Fibroblast of skin of right quadriceps (primary cell): ENCODE measurements around the gene RASGEF1B.
A peak's percentile ranks its signal among the peaks of the same experiment; 100 is the strongest.
"Not testable (repeated sequence)": the region's sequence is repeated elsewhere in the genome, so short reads cannot be mapped to it uniquely, and the experiment has no call there.

Source experiments
- DNase-seq: peaks from one replicate; pipeline ENCODE4 v3.0.0-alpha.2; 2013

The RASGEF1B gene

GRCh38 chr4:81498046-81498445 lies 26.3 kb upstream of the RASGEF1B start:
- no peak for DNase-seq

- DNase-seq = no peak
Measured at GRCh38 chr4:81495345-81495744, 23.6 kb upstream of the RASGEF1B start.

GRCh38 chr4:81494031-81494431 lies 22.3 kb upstream of the RASGEF1B start:
- no peak for DNase-seq

DNA sequence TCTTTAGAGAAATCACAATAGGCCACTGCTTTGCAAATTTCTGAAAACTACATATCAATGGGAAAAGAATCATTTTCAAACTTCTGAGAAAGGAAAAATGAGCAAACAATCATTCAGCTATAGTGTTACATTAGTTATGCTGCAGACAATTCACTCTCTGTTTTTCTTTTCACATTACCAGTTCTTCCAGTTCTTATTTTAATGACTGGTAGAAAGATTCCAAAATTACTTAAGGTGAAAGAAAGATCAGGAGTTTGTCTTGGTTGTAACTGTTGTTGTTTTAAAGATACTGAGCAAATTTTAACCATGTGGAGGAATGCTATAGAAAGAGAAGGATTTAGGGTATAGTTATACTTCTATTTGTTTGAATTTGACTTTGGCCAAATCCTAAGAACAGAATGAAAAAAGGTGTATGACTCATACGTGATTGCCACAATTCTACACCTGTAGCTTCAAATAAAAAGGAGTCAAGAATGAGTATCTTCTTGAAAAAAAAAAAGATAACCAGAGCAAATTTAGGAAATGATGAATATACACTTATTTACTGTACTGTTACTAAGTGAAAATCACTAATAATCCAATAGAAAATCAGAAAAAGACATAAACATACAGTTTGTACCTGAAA lies 21.0 kb upstream of the RASGEF1B start:
- no peak for DNase-seq

GRCh38 chr4:81491943-81492342 lies 20.2 kb upstream of the RASGEF1B start:
- DNase-seq = no peak

GRCh38 chr4:81490403-81491160 lies 18.9 kb upstream of the RASGEF1B start:
- DNase-seq = no peak

GRCh38 chr4:81486502-81486901 lies 14.8 kb upstream of the RASGEF1B start:
- DNase-seq = no peak

- no peak for DNase-seq
Measured at GRCh38 chr4:81485310-81485980, 13.7 kb upstream of the RASGEF1B start.

GRCh38 chr4:81482326-81482725 lies 10.6 kb upstream of the RASGEF1B start:
- DNase-seq = no peak

GRCh38 chr4:81481151-81481550 lies 9.4 kb upstream of the RASGEF1B start:
- DNase-seq = no peak

DNA sequence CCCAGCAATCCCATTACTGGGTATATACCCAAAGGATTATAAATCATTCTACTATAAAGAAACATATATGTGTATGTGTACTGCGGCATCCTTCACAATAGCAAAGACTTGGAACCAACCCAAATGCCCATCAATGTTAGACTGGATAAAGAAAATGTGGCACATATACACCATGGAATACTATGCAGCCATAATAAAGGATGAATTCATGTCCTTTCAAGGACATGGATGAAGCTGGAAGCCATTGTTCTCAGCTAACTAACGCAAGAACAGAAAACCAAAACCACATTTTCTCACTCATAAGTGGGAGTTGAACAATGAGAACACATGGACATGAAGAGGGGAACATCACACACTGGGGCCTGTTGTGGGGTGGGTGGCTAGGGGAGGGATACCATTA lies 7.9 kb upstream of the RASGEF1B start:
- not testable (repeated sequence) for DNase-seq

DNA sequence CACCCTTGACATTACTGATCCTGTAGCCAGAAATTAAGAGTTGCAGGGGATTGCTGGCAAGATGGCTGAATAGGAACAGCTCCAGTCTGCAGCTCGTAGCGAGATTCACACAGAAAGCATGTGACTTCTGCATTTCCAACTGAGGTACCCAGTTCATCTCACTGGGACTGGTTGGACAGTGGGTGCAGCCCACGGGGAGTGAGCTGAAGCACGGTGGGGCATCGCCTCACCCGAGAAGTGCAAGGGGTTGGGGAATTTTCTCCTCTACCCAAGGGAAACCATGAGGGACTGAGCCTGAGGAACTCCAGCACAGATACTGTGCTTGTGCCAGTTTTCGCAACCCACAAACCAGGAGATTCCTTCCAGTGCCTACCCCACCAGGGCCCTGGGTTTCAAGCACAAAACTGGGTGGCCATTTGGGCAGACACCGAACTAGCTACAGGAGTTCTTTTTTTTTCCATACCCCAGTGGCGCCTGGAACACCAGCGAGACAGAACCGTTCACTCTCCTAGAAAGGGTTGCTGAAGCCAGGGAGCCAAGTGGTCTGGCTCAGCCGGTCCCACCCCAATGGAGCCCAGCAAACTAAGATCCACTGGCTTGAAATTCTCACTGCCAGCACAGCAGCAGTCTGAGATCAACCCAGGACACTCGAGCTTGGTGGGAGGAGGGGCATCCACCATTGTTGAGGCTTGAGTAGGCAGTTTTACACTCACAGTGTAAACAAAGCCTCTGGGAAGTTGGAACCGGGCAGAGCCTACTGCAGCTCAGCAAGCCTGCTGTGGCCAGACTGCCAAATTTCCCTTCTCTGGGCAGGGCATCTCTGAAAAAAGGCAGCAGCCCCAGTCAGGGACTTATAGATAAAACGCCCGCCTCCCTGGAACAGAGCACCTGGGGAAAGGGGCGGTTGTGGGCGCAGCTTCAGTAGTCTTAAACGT lies 1.9 kb upstream of the RASGEF1B start:
- peak; percentile 7 for DNase-seq

GRCh38 chr4:81472281-81473182 lies 825 bp upstream of the RASGEF1B start:
- no peak for DNase-seq

DNA sequence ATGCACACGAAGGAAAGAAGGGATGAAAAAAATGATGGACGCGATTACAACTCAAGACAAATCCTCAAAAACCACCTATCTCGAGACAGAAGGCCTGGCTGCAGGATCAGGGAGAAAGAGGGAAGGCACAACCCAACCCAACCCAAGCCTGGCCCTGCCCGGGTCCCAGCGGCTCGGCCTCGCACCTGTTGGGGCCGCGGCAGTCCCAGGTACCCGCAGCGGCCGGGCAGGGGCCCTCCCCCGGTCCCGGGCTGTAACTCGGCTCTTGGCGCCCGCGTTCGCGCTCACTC lies 464 bp downstream of the RASGEF1B start:
- no peak for DNase-seq

DNA sequence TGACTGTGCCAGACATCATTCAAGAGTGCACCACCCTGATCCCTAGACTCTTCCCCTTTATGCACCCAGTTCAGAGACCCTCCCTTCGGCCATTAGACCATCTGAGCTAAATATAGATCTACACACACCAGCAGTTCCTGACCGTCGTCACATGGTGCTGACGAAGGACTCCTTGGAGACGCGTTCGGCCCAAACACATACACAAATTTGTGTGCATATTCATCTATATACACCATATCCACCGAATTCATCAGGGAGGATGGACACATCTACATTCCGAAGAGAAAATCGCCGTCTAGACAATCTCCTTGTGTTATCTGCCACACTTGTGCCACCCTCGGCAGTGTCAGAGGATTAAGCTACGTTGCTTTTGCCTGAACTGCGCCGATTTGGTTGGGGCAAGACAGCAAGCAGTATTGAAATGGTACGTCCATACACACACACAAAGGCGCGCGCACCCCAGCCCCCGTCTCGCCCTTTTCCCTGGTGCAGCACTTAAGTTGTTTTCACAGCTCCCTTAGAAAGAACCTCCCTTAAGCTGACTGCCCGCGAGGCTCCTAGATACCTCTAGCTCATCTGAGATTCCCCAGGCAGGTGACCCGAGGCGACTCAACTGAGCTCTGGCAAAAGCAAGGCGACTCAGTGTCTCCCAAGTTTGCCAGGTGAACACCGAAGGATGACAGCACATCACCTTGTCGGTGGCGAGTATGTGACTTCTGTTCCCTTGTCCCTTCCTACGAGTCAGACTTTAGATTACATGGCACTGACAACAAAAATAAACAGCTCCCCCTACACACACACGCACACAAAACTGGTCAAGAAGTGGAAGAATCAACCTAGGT lies 1.0 kb downstream of the RASGEF1B start:
- no peak for DNase-seq

DNA sequence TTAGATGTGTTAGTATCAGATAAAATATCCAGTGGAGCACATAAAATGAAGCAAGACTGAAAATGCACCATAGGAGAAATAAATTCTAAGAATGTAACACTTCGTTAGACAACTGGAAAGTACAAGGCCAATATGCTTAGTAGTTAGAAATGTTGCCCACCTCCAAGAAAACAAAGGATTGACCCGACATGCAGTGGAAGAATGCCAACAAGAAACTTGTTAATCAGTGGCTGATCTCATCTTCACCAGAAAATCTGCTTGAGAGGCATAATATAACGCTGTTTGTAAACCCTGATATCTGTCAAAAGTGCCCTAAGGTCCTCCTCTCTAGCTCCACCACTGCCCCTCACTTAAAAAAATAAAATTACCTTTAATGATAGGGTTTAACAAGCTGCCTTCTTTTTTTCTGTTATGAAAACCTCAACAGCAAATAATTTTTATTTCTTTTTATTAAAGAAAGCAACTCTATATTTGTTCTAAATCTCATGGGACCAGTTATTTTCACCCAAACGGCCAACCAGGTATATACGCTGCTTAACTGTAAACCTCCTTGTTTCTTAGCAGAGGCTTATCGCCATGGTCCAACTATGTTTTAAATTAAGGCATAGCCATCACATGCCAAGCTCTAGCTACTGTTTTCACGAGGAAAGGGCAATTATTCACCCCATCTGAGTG lies 1.8 kb downstream of the RASGEF1B start:
- DNase-seq = no peak

DNA sequence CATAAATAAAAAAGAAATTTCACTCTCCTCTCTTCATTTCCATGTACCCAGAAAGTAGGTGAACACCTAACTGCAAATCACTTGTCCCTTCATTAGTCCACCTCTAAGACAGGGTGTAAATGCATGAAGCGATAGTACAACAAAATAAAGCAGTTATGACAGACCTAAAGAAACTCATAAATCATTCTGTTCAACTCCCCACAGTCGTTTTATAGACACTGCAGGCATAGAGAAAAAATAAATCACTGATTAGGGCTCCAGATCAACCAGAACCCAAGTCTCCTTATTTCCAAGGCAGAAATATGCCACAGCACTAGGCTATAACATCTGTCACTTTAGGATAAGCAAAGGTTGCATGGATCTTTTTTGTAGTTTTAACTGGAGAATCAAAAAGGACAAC lies 3.0 kb downstream of the RASGEF1B start:
- no peak for DNase-seq

GRCh38 chr4:81467672-81467964 lies 4.1 kb downstream of the RASGEF1B start:
- DNase-seq = no peak

DNA sequence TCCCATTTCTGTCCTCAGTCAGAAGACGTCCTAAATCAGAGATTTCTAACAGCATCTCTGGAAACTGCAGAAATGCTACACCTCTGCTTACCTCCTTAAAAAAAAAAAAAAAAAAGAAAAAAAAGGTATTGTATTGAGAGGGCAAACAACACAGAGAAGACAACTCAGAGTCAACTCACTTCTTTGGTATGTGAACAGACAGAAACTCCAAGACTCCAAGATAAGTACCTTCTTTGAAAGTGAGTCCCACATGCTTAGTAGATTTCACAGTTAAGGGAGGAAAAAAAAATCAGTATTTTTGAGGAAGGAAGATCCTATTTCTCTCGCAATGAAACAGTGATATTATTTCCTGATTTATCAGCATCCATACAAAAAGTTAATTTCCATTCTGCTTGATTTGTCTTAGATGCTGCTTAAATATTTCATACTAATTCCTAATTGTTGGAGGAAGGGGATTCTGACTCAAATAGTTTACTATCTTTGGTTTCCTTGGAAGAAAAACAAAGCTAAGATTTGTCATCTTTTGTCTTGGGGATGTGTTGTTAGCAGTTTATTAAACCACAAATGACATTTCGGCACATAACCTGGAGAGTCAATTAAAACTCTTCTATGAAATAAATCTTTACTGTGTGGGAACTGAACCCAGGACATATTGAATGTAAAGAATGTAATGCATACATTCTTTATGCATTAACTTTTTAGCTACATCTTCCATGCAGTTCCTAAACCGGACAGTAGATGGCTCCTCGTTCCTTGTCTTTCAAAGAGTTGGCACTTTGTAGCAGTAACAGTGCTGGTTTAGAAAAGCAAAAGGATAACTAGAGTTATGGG lies 4.7 kb downstream of the RASGEF1B start:
- peak; percentile 75 for DNase-seq
